B cell (primary cell): ENCODE data around the gene FYN.

ENCODE experiments used
- EZH2 ChIP-seq: IDR thresholded peaks from 2 replicates; pipeline ENCODE4 v1.6.1; 2012; ENCODE audit warnings: borderline replicate concordance, low read depth, mild to moderate bottlenecking, moderate library complexity, low read length; ENCODE audit not compliant: insufficient read depth, poor library complexity, severe bottlenecking
- TF ChIP-seq, protein P1 (sequence below): fragments of 200-600 bp; IDR thresholded peaks from one replicate; pipeline ENCODE4 v1.8.0; 2022; ENCODE audit warnings: antibody characterized with exemption, mild to moderate bottlenecking

DNA sequence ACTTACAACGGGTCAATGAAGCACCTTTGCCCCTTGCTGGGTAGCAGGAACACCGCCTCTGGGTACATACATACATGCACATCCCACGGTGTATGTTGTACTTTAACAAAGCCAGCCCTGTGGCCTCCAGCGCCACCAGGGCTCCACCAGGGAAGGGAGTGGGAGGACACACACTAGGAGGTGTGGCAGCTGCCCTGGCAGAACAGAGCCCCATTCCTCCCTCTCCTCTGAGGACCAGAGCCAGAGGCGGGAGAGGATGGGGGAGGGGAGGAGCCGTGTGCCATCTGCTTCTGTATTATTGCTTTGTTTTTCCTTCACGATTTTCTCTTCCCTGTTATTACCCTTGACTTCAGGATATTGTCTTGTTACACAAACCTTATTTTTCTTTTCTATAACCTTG is 161.8 kb downstream of the FYN start:
- TF ChIP-seq, protein P1, sequence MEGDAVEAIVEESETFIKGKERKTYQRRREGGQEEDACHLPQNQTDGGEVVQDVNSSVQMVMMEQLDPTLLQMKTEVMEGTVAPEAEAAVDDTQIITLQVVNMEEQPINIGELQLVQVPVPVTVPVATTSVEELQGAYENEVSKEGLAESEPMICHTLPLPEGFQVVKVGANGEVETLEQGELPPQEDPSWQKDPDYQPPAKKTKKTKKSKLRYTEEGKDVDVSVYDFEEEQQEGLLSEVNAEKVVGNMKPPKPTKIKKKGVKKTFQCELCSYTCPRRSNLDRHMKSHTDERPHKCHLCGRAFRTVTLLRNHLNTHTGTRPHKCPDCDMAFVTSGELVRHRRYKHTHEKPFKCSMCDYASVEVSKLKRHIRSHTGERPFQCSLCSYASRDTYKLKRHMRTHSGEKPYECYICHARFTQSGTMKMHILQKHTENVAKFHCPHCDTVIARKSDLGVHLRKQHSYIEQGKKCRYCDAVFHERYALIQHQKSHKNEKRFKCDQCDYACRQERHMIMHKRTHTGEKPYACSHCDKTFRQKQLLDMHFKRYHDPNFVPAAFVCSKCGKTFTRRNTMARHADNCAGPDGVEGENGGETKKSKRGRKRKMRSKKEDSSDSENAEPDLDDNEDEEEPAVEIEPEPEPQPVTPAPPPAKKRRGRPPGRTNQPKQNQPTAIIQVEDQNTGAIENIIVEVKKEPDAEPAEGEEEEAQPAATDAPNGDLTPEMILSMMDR, result no peak
- no peak for TF ChIP-seq EZH2
